ENCODE results near the gene KRT38.

Gene KRT38

DNA sequence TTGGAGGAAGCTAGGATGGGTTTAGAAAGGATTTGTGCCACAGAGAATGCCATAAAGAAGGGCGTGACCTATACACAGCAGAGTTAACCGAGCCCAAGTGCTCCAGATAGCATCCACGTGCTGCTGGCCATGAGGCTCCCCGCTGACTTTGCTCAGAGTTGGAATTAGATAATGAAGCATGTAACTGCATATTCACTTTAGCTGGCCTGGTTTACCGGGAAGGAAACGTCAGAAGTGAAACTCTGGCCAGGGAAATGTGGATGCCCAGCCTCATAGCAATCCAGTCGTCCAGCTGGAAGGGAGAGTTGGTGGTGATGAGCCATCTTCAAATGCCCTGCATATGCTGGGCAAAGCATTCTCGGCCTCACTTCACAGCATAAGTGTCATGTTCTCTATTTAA, 34.1 kb upstream of the KRT38 start:
- TF ChIP-seq FOXP2 (optimal IDR thresholded peaks at IDR 0.05; ENCODE audit: borderline replicate concordance, extremely low read depth, extremely low read length, insufficient read depth) (no peak), POLR2AphosphoS5 (IDR thresholded peaks at IDR 0.05; ENCODE audit: low read depth, low read length) (no peak), SIN3A (IDR thresholded peaks at IDR 0.05; ENCODE audit: borderline replicate concordance, insufficient read depth, low read length) (no peak), TAF1 (IDR thresholded peaks at IDR 0.05; ENCODE audit: borderline replicate concordance, insufficient read depth, low read length) (no peak)
- TF ChIP-seq, protein P1, sequence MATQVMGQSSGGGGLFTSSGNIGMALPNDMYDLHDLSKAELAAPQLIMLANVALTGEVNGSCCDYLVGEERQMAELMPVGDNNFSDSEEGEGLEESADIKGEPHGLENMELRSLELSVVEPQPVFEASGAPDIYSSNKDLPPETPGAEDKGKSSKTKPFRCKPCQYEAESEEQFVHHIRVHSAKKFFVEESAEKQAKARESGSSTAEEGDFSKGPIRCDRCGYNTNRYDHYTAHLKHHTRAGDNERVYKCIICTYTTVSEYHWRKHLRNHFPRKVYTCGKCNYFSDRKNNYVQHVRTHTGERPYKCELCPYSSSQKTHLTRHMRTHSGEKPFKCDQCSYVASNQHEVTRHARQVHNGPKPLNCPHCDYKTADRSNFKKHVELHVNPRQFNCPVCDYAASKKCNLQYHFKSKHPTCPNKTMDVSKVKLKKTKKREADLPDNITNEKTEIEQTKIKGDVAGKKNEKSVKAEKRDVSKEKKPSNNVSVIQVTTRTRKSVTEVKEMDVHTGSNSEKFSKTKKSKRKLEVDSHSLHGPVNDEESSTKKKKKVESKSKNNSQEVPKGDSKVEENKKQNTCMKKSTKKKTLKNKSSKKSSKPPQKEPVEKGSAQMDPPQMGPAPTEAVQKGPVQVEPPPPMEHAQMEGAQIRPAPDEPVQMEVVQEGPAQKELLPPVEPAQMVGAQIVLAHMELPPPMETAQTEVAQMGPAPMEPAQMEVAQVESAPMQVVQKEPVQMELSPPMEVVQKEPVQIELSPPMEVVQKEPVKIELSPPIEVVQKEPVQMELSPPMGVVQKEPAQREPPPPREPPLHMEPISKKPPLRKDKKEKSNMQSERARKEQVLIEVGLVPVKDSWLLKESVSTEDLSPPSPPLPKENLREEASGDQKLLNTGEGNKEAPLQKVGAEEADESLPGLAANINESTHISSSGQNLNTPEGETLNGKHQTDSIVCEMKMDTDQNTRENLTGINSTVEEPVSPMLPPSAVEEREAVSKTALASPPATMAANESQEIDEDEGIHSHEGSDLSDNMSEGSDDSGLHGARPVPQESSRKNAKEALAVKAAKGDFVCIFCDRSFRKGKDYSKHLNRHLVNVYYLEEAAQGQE (IDR thresholded peaks at IDR 0.05; ENCODE audit: insufficient read depth in 1 of 2, low read depth in 2 of 2, low read length in 2 of 2), result no peak

DNA sequence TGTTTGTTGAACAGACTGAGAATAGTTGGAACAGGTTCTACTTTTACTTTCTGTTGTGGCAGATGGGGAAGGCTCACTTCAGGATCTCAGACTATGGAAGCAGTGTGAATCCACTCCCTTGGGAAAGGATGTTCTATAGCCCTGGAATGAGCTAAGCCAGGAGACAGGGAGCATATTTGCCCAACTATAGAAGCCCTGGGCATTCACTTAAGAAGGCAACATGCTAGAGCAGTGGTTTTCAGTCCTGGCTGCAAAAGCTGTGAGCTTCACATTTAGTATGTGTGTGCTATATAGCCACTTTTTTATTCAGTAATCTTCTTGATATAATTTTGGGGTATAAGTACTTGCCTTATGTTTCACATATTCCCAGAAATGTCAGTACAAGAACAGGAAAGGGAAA, 27.6 kb upstream of the KRT38 start:
- no peak for TF ChIP-seq SIN3A (IDR thresholded peaks at IDR 0.05; ENCODE audit: borderline replicate concordance, insufficient read depth, low read length)
- TF ChIP-seq TAF1 (IDR thresholded peaks at IDR 0.05; ENCODE audit: borderline replicate concordance, insufficient read depth, low read length), result no peak
- TF ChIP-seq, protein P1 (IDR thresholded peaks at IDR 0.05; ENCODE audit: insufficient read depth in 1 of 2, low read depth in 2 of 2, low read length in 2 of 2), result no peak
- TF ChIP-seq POLR2AphosphoS5 (IDR thresholded peaks at IDR 0.05; ENCODE audit: low read depth, low read length), result no peak
- TF ChIP-seq FOXP2 (optimal IDR thresholded peaks at IDR 0.05; ENCODE audit: borderline replicate concordance, extremely low read depth, extremely low read length, insufficient read depth), result no peak

DNA sequence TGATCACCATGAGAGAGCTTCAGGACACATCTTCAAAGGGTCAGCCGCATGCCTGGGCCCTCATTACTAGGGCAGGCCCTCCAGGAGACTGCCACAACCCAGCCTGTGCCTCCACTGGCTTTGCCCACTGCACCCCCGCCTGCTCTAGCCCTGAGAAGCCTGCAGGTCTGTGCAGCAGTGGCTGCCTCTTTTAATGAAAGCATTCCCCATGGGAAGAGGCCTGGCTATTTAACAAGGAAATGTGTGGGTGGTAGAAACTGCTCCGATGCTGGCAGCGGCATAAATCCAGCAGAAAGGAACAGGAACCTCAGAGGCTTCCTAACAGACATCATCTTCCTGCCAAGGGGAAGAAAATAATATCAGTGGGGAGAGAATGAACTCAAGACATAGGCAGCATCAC, 26.8 kb upstream of the KRT38 start:
- TF ChIP-seq, protein P1 (IDR thresholded peaks at IDR 0.05; ENCODE audit: insufficient read depth in 1 of 2, low read depth in 2 of 2, low read length in 2 of 2), result no peak
- TF ChIP-seq SIN3A (IDR thresholded peaks at IDR 0.05; ENCODE audit: borderline replicate concordance, insufficient read depth, low read length) (no peak), FOXP2 (optimal IDR thresholded peaks at IDR 0.05; ENCODE audit: borderline replicate concordance, extremely low read depth, extremely low read length, insufficient read depth) (no peak), POLR2AphosphoS5 (IDR thresholded peaks at IDR 0.05; ENCODE audit: low read depth, low read length) (no peak), TAF1 (IDR thresholded peaks at IDR 0.05; ENCODE audit: borderline replicate concordance, insufficient read depth, low read length) (no peak)

DNA sequence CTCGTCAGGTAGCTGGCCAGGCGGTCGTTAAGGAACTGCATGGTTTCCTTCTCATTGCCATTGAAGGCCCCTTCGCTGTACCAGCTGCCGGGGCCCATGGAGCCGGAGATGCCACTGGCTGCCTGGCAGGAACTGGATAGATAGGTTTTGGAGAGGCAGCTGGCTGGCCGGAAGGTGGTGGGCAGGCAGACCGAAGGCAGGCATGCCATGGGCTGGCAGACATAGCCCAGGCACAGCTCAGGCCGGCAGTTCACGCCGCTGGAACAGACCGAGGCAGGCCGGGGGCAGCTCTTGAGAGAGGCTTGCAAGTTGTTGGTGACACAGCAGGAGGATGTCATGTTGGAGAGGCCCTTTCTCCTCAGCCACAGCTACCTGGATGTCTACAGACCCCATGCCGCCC, 26.2 kb upstream of the KRT38 start, which contains the start of gene KRT32:
Gene KRT32, minus strand, starts transcription at position 399 of the 400 bp plus-strand sequence. Its CDS starts 61 bp downstream, at position 338.
- TF ChIP-seq SIN3A (IDR thresholded peaks at IDR 0.05; ENCODE audit: borderline replicate concordance, insufficient read depth, low read length) (no peak), FOXP2 (optimal IDR thresholded peaks at IDR 0.05; ENCODE audit: borderline replicate concordance, extremely low read depth, extremely low read length, insufficient read depth) (no peak), POLR2AphosphoS5 (IDR thresholded peaks at IDR 0.05; ENCODE audit: low read depth, low read length) (no peak), TAF1 (IDR thresholded peaks at IDR 0.05; ENCODE audit: borderline replicate concordance, insufficient read depth, low read length) (no peak)
- TF ChIP-seq, protein P1 (IDR thresholded peaks at IDR 0.05; ENCODE audit: insufficient read depth in 1 of 2, low read depth in 2 of 2, low read length in 2 of 2), result no peak

DNA sequence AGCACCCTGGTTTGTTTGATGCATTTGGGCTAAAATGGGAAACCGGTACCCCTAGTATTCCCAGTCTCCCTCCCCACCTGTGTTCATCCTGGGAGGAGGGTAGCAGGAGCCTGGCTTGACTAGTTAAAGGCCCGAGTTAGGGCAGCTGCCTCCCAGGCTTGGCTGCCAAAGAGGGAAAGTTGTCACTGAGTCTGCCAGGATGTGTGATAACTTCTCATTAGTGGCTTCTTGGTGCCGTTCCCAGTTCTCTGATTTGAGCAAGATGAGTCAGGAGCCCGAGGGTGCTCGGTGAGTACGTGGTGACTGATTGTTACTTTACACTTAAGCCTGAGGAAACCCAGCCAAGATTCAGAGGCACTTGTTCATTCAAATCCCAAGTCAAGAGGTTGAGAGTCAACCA, 23.9 kb upstream of the KRT38 start:
- TF ChIP-seq TAF1 (IDR thresholded peaks at IDR 0.05; ENCODE audit: borderline replicate concordance, insufficient read depth, low read length), result no peak
- no peak for TF ChIP-seq SIN3A (IDR thresholded peaks at IDR 0.05; ENCODE audit: borderline replicate concordance, insufficient read depth, low read length)
- no peak for TF ChIP-seq POLR2AphosphoS5 (IDR thresholded peaks at IDR 0.05; ENCODE audit: low read depth, low read length)
- no peak for TF ChIP-seq FOXP2 (optimal IDR thresholded peaks at IDR 0.05; ENCODE audit: borderline replicate concordance, extremely low read depth, extremely low read length, insufficient read depth)
- TF ChIP-seq, protein P1 (IDR thresholded peaks at IDR 0.05; ENCODE audit: insufficient read depth in 1 of 2, low read depth in 2 of 2, low read length in 2 of 2), result no peak

Measured in PFSK-1 (cell line).